ENCODE results near the gene NKTR. TPM values are rescaled to one million over a fixed set of nuclear protein-coding genes. Genes with fewer than 3 reads are reported as not detected.

Gene NKTR
- total and polyA plus RNA-seq, 5 donors, result 22.6 to 35.8 (median 28.3) TPM

Other genes with a start within 250 kb of the NKTR start
- gene LYZL4, start 190.1 kb upstream of the NKTR start, total RNA-seq, result not detected
- not detected for gene LYZL4, start 190.1 kb upstream of the NKTR start, polyA plus RNA-seq
- gene VIPR1, start 98.0 kb upstream of the NKTR start, total RNA-seq, result 10 to 100 TPM in 2 of 4 donors, 1 to 10 TPM in 2; 4.9 to 12.8 (median 8.6) TPM
- gene VIPR1, start 98.0 kb upstream of the NKTR start, polyA plus RNA-seq, result 10.2 TPM
- 10 to 100 TPM; 24.9 to 29.9 (median 28.4) TPM for gene SEC22C, start 18.7 kb upstream of the NKTR start, total RNA-seq
- 20.2 TPM for gene SEC22C, start 18.7 kb upstream of the NKTR start, polyA plus RNA-seq
- 10 to 100 TPM; 11.8 to 14.2 (median 13.5) TPM for gene SS18L2, start 9.8 kb upstream of the NKTR start, total RNA-seq
- 26.7 TPM for gene SS18L2, start 9.8 kb upstream of the NKTR start, polyA plus RNA-seq
- gene ZBTB47, start 53.0 kb downstream of the NKTR start, total RNA-seq, result 100 to 1,000 TPM; 100 to 141 (median 118) TPM
- 99.5 TPM for gene ZBTB47, start 53.0 kb downstream of the NKTR start, polyA plus RNA-seq
- gene KLHL40, start 84.9 kb downstream of the NKTR start, total RNA-seq, result 1 to 10 TPM in 1 of 4 donors, under 1 TPM in 3; 0.09 to 1.6 (median 0.40) TPM
- gene KLHL40, start 84.9 kb downstream of the NKTR start, polyA plus RNA-seq, result 0.29 TPM
- gene HHATL, start 102.1 kb downstream of the NKTR start, total RNA-seq, result 100 to 1,000 TPM; 480 to 768 (median 570) TPM
- gene HHATL, start 102.1 kb downstream of the NKTR start, polyA plus RNA-seq, result 622 TPM
- 1 to 10 TPM in 1 of 4 donors, under 1 TPM in 2, not detected in 1; 0.26 to 1.8 (median 0.96) TPM for gene CCDC13, start 172.6 kb downstream of the NKTR start, total RNA-seq
- gene CCDC13, start 172.6 kb downstream of the NKTR start, polyA plus RNA-seq, result 0.84 TPM
- gene HIGD1A, start 203.8 kb downstream of the NKTR start, total RNA-seq, result 100 to 1,000 TPM; 179 to 274 (median 239) TPM
- gene HIGD1A, start 203.8 kb downstream of the NKTR start, polyA plus RNA-seq, result 348 TPM
- gene ACKR2, start 208.8 kb downstream of the NKTR start, total RNA-seq, result 1 to 10 TPM; 1.4 to 2.4 (median 1.8) TPM
- gene ACKR2, start 208.8 kb downstream of the NKTR start, polyA plus RNA-seq, result 1.2 TPM

All from right cardiac atrium (tissue), 5 donors.